RWPE1 (cell line): ENCODE results near the gene RAB11FIP4.
A peak's percentile ranks its signal among the peaks of the same experiment; 100 is the strongest.

Experiments
- CTCF ChIA-PET: fragments of 350-600 bp; sonication (Branson Sonifier 250); formaldehyde crosslinking; extraction: SDS; loops from one replicate; lab custom pipeline; 2021; lab: Yijun Ruan, JAX
- POLR2A ChIA-PET: fragments of 400-600 bp; formaldehyde crosslinking; extraction: SDS; loops from one replicate; lab custom pipeline; 2020; ENCODE audit warnings: antibody characterized with exemption; ENCODE audit not compliant: low non-redundant PET; lab: Yijun Ruan, JAX
- DNase-seq: peaks from one replicate; pipeline ENCODE4 v3.0.0; 2012; ENCODE audit warnings: low spot score
- H3K27ac ChIP-seq: fragments of 450-650 bp; 2 replicates; pipeline ENCODE4 v1.5.1; 2017
- TF ChIP-seq, protein P1 (sequence below): fragments of 450-650 bp; conservative IDR thresholded peaks from 2 replicates; pipeline ENCODE4 v1.5.1; 2017; ENCODE audit warnings: low read depth, mild to moderate bottlenecking

RAB11FIP4 gene

DNA sequence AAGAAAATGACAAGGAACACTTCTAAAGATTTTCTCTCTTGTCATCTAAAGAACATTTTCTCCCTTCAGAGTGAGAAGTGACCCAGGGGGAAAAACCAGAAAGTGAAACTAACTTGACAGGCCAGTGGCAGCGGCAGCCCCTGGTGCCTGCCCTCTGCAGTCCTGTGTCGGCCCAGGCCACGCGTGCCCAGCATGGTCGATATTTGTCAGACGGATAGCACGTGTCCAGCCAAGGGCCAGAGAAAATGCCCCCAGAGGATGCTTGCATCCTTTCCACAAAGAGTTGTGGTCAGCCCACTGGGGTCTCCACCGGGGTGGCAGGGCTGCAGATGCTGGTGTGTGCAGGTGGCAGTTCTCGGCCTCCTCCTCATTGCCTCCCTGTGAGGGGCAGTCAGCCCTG lies 176.6 kb downstream of the RAB11FIP4 start:
- no peak for DNase-seq
- POLR2A ChIA-PET = no interaction called here
- TF ChIP-seq, protein P1, sequence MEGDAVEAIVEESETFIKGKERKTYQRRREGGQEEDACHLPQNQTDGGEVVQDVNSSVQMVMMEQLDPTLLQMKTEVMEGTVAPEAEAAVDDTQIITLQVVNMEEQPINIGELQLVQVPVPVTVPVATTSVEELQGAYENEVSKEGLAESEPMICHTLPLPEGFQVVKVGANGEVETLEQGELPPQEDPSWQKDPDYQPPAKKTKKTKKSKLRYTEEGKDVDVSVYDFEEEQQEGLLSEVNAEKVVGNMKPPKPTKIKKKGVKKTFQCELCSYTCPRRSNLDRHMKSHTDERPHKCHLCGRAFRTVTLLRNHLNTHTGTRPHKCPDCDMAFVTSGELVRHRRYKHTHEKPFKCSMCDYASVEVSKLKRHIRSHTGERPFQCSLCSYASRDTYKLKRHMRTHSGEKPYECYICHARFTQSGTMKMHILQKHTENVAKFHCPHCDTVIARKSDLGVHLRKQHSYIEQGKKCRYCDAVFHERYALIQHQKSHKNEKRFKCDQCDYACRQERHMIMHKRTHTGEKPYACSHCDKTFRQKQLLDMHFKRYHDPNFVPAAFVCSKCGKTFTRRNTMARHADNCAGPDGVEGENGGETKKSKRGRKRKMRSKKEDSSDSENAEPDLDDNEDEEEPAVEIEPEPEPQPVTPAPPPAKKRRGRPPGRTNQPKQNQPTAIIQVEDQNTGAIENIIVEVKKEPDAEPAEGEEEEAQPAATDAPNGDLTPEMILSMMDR = no peak
- CTCF ChIA-PET = no interaction called here
- H3K27ac ChIP-seq = peak overlapping the region; percentile 69

GRCh38 chr17:31568539-31568938 lies 177.1 kb downstream of the RAB11FIP4 start:
- DNase-seq = no peak
- ChIA-PET POLR2A (no interaction called here), CTCF (no interaction called here)
- peak overlapping the region; percentile 69 for H3K27ac ChIP-seq
- TF ChIP-seq, protein P1 = no peak

DNA sequence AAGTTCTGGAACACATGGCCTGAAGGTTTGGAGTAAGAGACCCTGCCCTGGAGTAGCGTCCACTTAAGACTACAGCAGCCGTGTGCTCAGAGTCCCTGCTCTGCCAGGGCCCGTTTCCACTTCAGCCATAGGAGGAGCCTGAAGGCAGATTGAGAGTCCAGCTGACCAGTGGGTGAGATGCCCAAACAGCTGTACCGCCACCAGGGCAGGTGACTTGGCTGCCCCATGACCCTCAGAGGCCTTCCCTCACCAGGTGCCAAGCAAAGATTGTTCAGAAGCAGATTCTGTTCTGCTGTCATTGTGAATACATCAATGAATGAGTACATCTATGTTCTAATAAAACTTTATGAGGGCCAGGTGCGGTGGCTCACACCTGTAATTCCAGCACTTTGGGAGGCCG lies 178.8 kb downstream of the RAB11FIP4 start:
- peak overlapping the region; percentile 99 for H3K27ac ChIP-seq
- POLR2A ChIA-PET = no interaction called here
- CTCF ChIA-PET = interaction anchor here (0.9 kb wide), 1 partner anchor 10 kb away, joined by 3 read pairs; no protein-coding TSS in a partner anchor

DNA sequence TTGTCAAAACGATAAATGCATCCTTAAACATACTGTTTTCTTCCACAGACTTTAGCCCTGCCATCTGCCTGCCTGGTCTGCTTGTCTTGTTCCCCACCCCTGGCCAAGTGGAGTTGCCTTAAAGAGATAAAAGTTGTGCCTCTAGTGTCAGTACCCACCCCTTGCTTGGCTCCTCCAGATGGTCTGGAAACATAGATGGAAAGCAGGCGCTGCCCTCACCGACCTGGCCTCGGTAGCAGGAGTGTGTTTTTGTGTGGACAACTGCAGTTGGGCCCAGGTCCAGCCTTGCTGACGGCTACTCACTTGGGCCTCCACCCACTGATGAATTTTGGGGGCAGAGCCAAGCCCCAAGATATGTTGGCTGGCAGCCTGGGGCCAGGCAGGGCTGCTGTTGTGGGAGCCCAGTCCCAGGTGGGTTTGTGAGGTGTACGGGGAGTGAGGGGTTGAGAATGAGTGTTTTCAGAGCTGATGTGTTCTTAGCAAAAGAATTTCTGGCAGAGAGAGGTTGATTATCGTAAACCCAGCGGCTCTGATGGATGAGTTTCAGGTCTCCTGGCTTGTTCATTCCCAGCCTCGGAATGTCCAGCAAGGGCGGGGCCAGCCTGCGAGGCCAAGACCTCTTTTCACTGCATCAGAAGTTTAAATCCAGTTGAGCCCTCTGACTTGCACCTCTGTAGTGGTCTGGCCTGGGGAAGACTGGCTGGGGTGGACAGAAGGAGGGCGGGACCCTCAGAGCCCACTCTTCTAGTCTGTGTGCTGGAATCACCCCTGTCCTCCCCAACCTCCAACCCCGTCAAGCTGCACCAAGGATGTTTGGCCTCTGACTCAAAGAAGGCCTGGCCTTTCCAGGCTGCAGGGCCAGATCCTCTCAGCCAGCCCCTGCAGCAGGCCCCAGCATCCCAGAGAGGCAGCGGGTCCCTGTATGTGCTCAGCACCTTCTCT lies 179.7 kb downstream of the RAB11FIP4 start:
- DNase-seq = peak; percentile 67
- ChIA-PET POLR2A (no interaction called here), CTCF (interaction anchor here (1.1 to 1.2 kb wide), 2 partner anchors 13 to 271 kb away, joined by 3 read pairs; no protein-coding TSS in a partner anchor)
- peak overlapping the region; percentile 99 for H3K27ac ChIP-seq
- TF ChIP-seq, protein P1 = no peak

More for the DNA sequence above, 178.8 kb downstream of the RAB11FIP4 start:
- no peak for DNase-seq
- TF ChIP-seq, protein P1 = no peak

DNA sequence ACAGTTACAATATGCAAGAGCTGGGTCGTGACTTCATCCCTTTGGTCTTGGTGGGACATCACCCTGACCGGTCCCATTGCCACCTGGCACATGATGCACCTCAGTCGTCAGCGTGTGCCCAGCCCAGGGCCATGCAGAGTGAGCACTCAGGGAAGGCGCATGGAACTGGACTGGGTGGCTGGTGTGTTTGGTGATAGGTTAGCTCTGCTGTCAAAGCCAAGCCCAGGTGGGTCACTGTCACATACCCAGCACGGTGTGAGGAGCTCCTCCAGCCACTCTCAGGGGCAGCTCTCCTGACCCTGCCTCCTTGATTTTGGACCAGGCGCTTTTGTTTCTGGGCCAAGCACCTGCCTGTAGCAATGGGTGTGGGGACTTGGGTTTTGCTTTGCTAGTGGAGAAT lies 180.9 kb downstream of the RAB11FIP4 start:
- ChIA-PET POLR2A (no interaction called here), CTCF (interaction anchor here (0.5 to 1.2 kb wide), 2 partner anchors 14 to 219 kb away, joined by 3 read pairs; no protein-coding TSS in a partner anchor)
- no peak for DNase-seq
- TF ChIP-seq, protein P1 = no peak
- H3K27ac ChIP-seq = peak overlapping the region; percentile 99

GRCh38 chr17:31573047-31573446 lies 181.6 kb downstream of the RAB11FIP4 start:
- POLR2A ChIA-PET = no interaction called here

More at GRCh38 chr17:31573047-31573446, 181.6 kb downstream of the RAB11FIP4 start:
- CTCF ChIA-PET = interaction anchor here (0.5 kb wide), 1 partner anchor 218 kb away, joined by 3 read pairs; no protein-coding TSS in a partner anchor
- H3K27ac ChIP-seq = peak overlapping the region; percentile 99
- TF ChIP-seq, protein P1 = no peak
- DNase-seq = no peak
